ENCODE data around the gene BSCL2.
A peak's percentile ranks its signal among the peaks of the same experiment; 100 is the strongest.

Gene BSCL2

DNA sequence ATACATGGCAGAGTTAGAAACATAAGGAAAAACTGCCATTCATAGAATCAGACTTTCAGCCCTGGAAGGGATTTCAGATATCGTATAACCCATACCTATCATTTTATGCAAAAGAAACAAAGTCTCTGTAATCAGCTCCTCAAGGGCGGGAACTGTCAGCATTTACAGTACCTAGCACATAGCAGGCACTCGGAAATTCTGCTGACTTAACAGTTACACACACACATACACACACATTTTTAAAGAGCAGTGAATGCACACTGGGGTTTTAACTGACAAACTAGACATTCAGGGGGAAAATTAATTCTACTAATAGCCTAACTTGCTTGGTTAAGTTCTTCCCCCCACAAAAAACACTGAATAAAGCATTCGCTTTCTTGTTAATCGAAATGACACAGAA lies 9.0 kb upstream of the BSCL2 start:
- no peak overlapping the region for H3K4me3 ChIP-seq (ENCODE audit: low read depth in 1 of 2, low read length in 1 of 2)
- no peaks in the 10 kb centered on the region for H3K27me3 ChIP-seq
- H3K9me3 ChIP-seq: no peaks in the 10 kb centered on the region
- TF ChIP-seq, protein P1, sequence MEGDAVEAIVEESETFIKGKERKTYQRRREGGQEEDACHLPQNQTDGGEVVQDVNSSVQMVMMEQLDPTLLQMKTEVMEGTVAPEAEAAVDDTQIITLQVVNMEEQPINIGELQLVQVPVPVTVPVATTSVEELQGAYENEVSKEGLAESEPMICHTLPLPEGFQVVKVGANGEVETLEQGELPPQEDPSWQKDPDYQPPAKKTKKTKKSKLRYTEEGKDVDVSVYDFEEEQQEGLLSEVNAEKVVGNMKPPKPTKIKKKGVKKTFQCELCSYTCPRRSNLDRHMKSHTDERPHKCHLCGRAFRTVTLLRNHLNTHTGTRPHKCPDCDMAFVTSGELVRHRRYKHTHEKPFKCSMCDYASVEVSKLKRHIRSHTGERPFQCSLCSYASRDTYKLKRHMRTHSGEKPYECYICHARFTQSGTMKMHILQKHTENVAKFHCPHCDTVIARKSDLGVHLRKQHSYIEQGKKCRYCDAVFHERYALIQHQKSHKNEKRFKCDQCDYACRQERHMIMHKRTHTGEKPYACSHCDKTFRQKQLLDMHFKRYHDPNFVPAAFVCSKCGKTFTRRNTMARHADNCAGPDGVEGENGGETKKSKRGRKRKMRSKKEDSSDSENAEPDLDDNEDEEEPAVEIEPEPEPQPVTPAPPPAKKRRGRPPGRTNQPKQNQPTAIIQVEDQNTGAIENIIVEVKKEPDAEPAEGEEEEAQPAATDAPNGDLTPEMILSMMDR (IDR thresholded peaks at IDR 0.05): no peak
- peaks cover 96% of the 10 kb centered on the region for H3K36me3 ChIP-seq
- H3K27ac ChIP-seq: no peak overlapping the region
- no peaks in the 10 kb centered on the region for H3K4me1 ChIP-seq (ENCODE audit: control insufficient read depth in 1 of 2, insufficient read depth in 1 of 2, low read depth in 1 of 2, low read length in 1 of 2)

- Histone ChIP-seq H3K4me1 (ENCODE audit: control insufficient read depth in 1 of 2, insufficient read depth in 1 of 2, low read depth in 1 of 2, low read length in 1 of 2) (no peaks in the 10 kb centered on the region), H3K9me3 (no peaks in the 10 kb centered on the region), H3K27me3 (no peaks in the 10 kb centered on the region), H3K4me3 (ENCODE audit: low read depth in 1 of 2, low read length in 1 of 2) (no peak overlapping the region), H3K27ac (no peak overlapping the region), H3K36me3 (peaks cover 96% of the 10 kb centered on the region)
- TF ChIP-seq, protein P1 (IDR thresholded peaks at IDR 0.05): no peak
These were observed 8.2 kb upstream of the BSCL2 start for GRCh38 chr11:62715150-62716130.

GRCh38 chr11:62713343-62713742 lies 6.1 kb upstream of the BSCL2 start:
- Histone ChIP-seq H3K4me1 (ENCODE audit: control insufficient read depth in 1 of 2, insufficient read depth in 1 of 2, low read depth in 1 of 2, low read length in 1 of 2) (peaks cover 16 to 17% of the 10 kb centered on the region in 2 experiments), H3K27ac (peak overlapping the region; percentile 38), H3K9me3 (no peaks in the 10 kb centered on the region), H3K36me3 (peaks cover 75% of the 10 kb centered on the region), H3K4me3 (ENCODE audit: low read depth in 1 of 2, low read length in 1 of 2) (no peak overlapping the region), H3K27me3 (no peaks in the 10 kb centered on the region)
- TF ChIP-seq, protein P1 (IDR thresholded peaks at IDR 0.05): no peak

GRCh38 chr11:62712861-62713260 lies 5.6 kb upstream of the BSCL2 start:
- peaks cover 19 to 20% of the 10 kb centered on the region in 2 experiments for H3K4me1 ChIP-seq (ENCODE audit: control insufficient read depth in 1 of 2, insufficient read depth in 1 of 2, low read depth in 1 of 2, low read length in 1 of 2)
- H3K36me3 ChIP-seq: peaks cover 70% of the 10 kb centered on the region
- no peak overlapping the region for H3K4me3 ChIP-seq (ENCODE audit: low read depth in 1 of 2, low read length in 1 of 2)
- no peaks in the 10 kb centered on the region for H3K27me3 ChIP-seq
- H3K27ac ChIP-seq: peak overlapping the region; percentile 38
- TF ChIP-seq, protein P1 (IDR thresholded peaks at IDR 0.05): no peak
- no peaks in the 10 kb centered on the region for H3K9me3 ChIP-seq

GRCh38 chr11:62712276-62712812 lies 5.1 kb upstream of the BSCL2 start:
- Histone ChIP-seq H3K27me3 (no peaks in the 10 kb centered on the region), H3K36me3 (peaks cover 65% of the 10 kb centered on the region), H3K9me3 (no peaks in the 10 kb centered on the region), H3K4me1 (ENCODE audit: control insufficient read depth in 1 of 2, insufficient read depth in 1 of 2, low read depth in 1 of 2, low read length in 1 of 2) (peaks cover 20% of the 10 kb centered on the region in 2 experiments), H3K4me3 (ENCODE audit: low read depth in 1 of 2, low read length in 1 of 2) (no peak overlapping the region), H3K27ac (peak overlapping the region; percentile 38)
- TF ChIP-seq, protein P1 (IDR thresholded peaks at IDR 0.05): no peak

All from neutrophil (primary cell).